Kidney (tissue), 14 donors: Measurements from ENCODE around the gene ENDOG. TPM values are rescaled to one million over a fixed set of nuclear protein-coding genes. Genes with fewer than 3 reads are reported as not detected.
"Not testable (repeated sequence)": the region's sequence is repeated elsewhere in the genome, so short reads cannot be mapped to it uniquely, and the experiment has no call there.

Experiments
- DNase-seq, 5 donors: peaks; one replicate each; pipeline ENCODE4 v3.0.0-alpha.2; 2013 to 2020
- FAIRE-seq: peaks from 2 replicates; lab custom pipeline; 2012; peaks lifted over from hg19 to GRCh38; lab: Jason Lieb, UNC
- H3K27ac ChIP-seq, 2 donors: one replicate each; pipeline ENCODE4 v1.7.0; 2013; ENCODE audit warnings: low read depth in 2 of 2, low read length in 2 of 2, inconsistent platforms in 1 of 2
- H3K27me3 ChIP-seq: one replicate; pipeline ENCODE4 v1.7.1; 2013; ENCODE audit warnings: low read length, inconsistent platforms; ENCODE audit not compliant: control insufficient read depth, insufficient read depth
- H3K36me3 ChIP-seq, 3 donors: one replicate each; pipeline versions ENCODE4 v1.7.0 to v1.7.1; 2013; ENCODE audit warnings: low read length in 3 of 3, control low read depth in 1 of 3, inconsistent platforms in 1 of 3; ENCODE audit not compliant: insufficient read depth in 3 of 3, control insufficient read depth in 2 of 3
- H3K4me1 ChIP-seq, 3 donors: one replicate each; pipeline versions ENCODE4 v1.7.0 to v1.7.1; 2013; ENCODE audit warnings: low read length in 3 of 3, inconsistent platforms in 1 of 3, low read depth in 1 of 3; ENCODE audit not compliant: control insufficient read depth in 2 of 3, insufficient read depth in 2 of 3
- H3K4me3 ChIP-seq, 3 donors: one replicate each; pipeline versions ENCODE4 v1.7.0 to v1.8.1; 2013; ENCODE audit warnings: low read length in 3 of 3, control low read depth in 1 of 3, inconsistent platforms in 1 of 3
- H3K9ac ChIP-seq, 3 donors: one replicate each; pipeline versions ENCODE4 v1.7.0 to v1.7.1; 2013; ENCODE audit warnings: low read length in 3 of 3, control low read depth in 1 of 3, inconsistent platforms in 1 of 3
- H3K9me3 ChIP-seq, 3 donors: one replicate each; pipeline versions ENCODE4 v1.7.0 to v1.7.1; 2013; ENCODE audit warnings: low read length in 3 of 3, control low read depth in 1 of 3, inconsistent platforms in 1 of 3; ENCODE audit not compliant: control insufficient read depth in 2 of 3, insufficient read depth in 1 of 3
- intact Hi-C: fragments of 100-400 bp; cut with DNase I; formaldehyde crosslinking; loops from one replicate; pipeline ENCODE4 v1.11.1; 2022
- polyA plus RNA-seq: library from polyadenylated mRNA; stranded (reverse); fragments of 350-450 nt; fragmentation: Illumina TruSeq; extraction: RNeasy Lipid Tissue Mini Kit (QIAGEN cat#74804); gene quantifications from one replicate; pipeline ENCODE4 v1.2.3, GENCODE V29; 2014; ENCODE audit warnings: low read depth, low replicate concordance; ENCODE audit not compliant: insufficient read depth
- total RNA-seq: library from RNA; stranded (reverse); fragmentation: NEBNext Ultra II Directional; extraction: Animal tissue kit (Norgen Biotek cat#: 25700); gene quantifications from one replicate; pipeline ENCODE4 v1.2.1, GENCODE V29; 2021
- TF ChIP-seq, protein P1 (sequence below): IDR thresholded peaks from 3 replicates; pipeline ENCODE4 v1.5.1; 2012; ENCODE audit warnings: mild to moderate bottlenecking, moderate library complexity, borderline replicate concordance; ENCODE audit not compliant: insufficient read depth; ENCODE audit errors: extremely low read depth
- donor health status: control.
- donor health status: control.
- donor health status: control.
- donor health status: control.
- donor health status: control.
- donor health status: DM: yes; HTN: yes; CAD: no.
- donor health status: Normal renal cell carcinoma (clear cell type).

Gene ENDOG
- total and polyA plus RNA-seq, 2 donors from 2014 or later: 20.6 to 59.9 TPM

GRCh38 chr9:128870128-128870940, 52.0 kb downstream of the ENDOG start:
- H3K4me3 ChIP-seq: no peak overlapping the region
- no peak overlapping the region for H3K9ac ChIP-seq
- no peaks in the 10 kb centered on the region for H3K36me3 ChIP-seq
- intact Hi-C loops: no loop called here
- H3K27ac ChIP-seq: no peak overlapping the region
- no peaks in the 10 kb centered on the region for H3K4me1 ChIP-seq
- peak in 3 of 5 donors; percentile 19 to 41 (median 33) for DNase-seq
- no peaks in the 10 kb centered on the region for H3K27me3 ChIP-seq
- no peaks in the 10 kb centered on the region for H3K9me3 ChIP-seq
- TF ChIP-seq, protein P1, sequence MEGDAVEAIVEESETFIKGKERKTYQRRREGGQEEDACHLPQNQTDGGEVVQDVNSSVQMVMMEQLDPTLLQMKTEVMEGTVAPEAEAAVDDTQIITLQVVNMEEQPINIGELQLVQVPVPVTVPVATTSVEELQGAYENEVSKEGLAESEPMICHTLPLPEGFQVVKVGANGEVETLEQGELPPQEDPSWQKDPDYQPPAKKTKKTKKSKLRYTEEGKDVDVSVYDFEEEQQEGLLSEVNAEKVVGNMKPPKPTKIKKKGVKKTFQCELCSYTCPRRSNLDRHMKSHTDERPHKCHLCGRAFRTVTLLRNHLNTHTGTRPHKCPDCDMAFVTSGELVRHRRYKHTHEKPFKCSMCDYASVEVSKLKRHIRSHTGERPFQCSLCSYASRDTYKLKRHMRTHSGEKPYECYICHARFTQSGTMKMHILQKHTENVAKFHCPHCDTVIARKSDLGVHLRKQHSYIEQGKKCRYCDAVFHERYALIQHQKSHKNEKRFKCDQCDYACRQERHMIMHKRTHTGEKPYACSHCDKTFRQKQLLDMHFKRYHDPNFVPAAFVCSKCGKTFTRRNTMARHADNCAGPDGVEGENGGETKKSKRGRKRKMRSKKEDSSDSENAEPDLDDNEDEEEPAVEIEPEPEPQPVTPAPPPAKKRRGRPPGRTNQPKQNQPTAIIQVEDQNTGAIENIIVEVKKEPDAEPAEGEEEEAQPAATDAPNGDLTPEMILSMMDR: no peak
- FAIRE-seq: no peak

DNA sequence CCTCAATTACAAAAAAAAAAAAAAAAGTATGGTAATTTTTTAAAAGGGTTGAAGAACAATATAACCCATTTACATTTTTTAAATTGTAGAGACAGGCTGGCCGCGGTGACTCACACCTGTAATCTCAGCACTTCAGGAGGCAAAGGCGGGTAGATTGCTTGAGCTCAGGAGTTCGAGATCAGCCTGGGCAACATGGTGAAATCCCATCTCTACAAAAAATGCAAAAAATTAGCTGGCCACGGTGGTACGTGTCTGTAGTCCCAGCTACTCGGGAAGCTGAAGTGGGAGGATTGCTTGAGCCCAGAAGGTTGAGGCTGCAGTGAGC, 52.6 kb downstream of the ENDOG start:
- intact Hi-C loops, H3K36me3 ChIP-seq, H3K4me3 ChIP-seq, H3K27me3 ChIP-seq, H3K9ac ChIP-seq, H3K4me1 ChIP-seq, FAIRE-seq, H3K9me3 ChIP-seq, H3K27ac ChIP-seq: not testable (repeated sequence)
- peak in 1 of 5 donors; percentile 19 for DNase-seq

Other genes with a start within 250 kb of the ENDOG start
- gene DYNC2I2, start 161.7 kb upstream of the ENDOG start, total RNA-seq: 76.6 TPM
- 98.6 TPM for gene DYNC2I2, start 161.7 kb upstream of the ENDOG start, polyA plus RNA-seq
- 247 TPM for gene SET, start 129.3 kb upstream of the ENDOG start, total RNA-seq
- gene SET, start 129.3 kb upstream of the ENDOG start, polyA plus RNA-seq: 127 TPM
- 14.7 TPM for gene PKN3, start 116.0 kb upstream of the ENDOG start, total RNA-seq
- 3.9 TPM for gene PKN3, start 116.0 kb upstream of the ENDOG start, polyA plus RNA-seq
- gene ZDHHC12, start 94.4 kb upstream of the ENDOG start, total RNA-seq: 39.9 TPM
- gene ZDHHC12, start 94.4 kb upstream of the ENDOG start, polyA plus RNA-seq: 54.7 TPM
- 43.2 TPM for gene ZER1, start 46.6 kb upstream of the ENDOG start, total RNA-seq
- gene ZER1, start 46.6 kb upstream of the ENDOG start, polyA plus RNA-seq: 31.1 TPM
- gene TBC1D13, start 31.2 kb upstream of the ENDOG start, total RNA-seq: 29.0 TPM
- gene TBC1D13, start 31.2 kb upstream of the ENDOG start, polyA plus RNA-seq: 38.5 TPM
- 42.0 TPM for gene SPOUT1, start 11.3 kb downstream of the ENDOG start, total RNA-seq
- gene SPOUT1, start 11.3 kb downstream of the ENDOG start, polyA plus RNA-seq: 56.8 TPM
- gene KYAT1, start 63.5 kb downstream of the ENDOG start, total RNA-seq: 5.1 TPM
- gene KYAT1, start 63.5 kb downstream of the ENDOG start, polyA plus RNA-seq: 17.0 TPM
- 37.4 TPM for gene LRRC8A, start 63.6 kb downstream of the ENDOG start, total RNA-seq
- 18.5 TPM for gene LRRC8A, start 63.6 kb downstream of the ENDOG start, polyA plus RNA-seq
- 59.0 TPM for gene PHYHD1, start 102.5 kb downstream of the ENDOG start, total RNA-seq
- 122 TPM for gene PHYHD1, start 102.5 kb downstream of the ENDOG start, polyA plus RNA-seq
- gene DOLK, start 129.1 kb downstream of the ENDOG start, total RNA-seq: 13.9 TPM
- 17.0 TPM for gene DOLK, start 129.1 kb downstream of the ENDOG start, polyA plus RNA-seq
- 27.9 TPM for gene NUP188, start 129.2 kb downstream of the ENDOG start, total RNA-seq
- 6.4 TPM for gene NUP188, start 129.2 kb downstream of the ENDOG start, polyA plus RNA-seq
- 128 TPM for gene SH3GLB2, start 209.8 kb downstream of the ENDOG start, total RNA-seq
- 118 TPM for gene SH3GLB2, start 209.8 kb downstream of the ENDOG start, polyA plus RNA-seq
- 29.9 TPM for gene MIGA2, start 218.1 kb downstream of the ENDOG start, total RNA-seq
- 26.1 TPM for gene MIGA2, start 218.1 kb downstream of the ENDOG start, polyA plus RNA-seq